ENCODE data around the gene MYO5C. TPM values are rescaled to one million over a fixed set of nuclear protein-coding genes. Genes with fewer than 3 reads are reported as not detected.

The MYO5C gene
- total RNA-seq, 1 donor from 2014 or later, result 80.0 TPM

DNA sequence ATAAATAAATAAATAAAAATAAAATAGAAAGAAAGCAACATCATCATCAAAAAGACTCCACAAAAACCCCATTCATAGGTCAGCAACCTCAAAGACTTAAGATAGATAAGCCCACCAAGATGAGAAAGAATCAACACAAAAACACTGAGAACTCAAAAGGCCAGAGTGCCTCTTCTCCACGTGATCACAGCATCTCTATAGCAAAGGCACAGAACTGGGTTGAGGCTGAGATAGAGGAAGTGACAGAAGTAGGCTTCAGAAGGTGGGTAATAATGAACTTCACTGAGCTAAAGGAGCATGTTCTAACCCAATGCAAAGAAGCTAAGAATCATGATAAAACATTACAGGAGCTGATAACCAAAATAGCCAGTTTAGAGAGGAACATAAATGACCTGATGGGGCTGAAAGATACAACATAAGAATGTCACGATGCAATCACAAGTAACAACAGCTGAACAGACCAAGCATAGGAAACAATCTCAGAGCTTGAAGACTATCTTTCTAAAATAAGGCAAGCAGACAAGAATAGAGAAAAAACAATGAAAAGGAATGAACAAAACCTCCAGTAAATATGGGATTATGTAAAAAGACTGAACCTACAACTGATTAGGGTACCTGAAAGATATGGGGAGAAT, 130.9 kb downstream of the MYO5C start:
- Histone ChIP-seq H3K4me3 (no peak overlapping the region), H3K9me3 (no peaks in the 10 kb centered on the region), H3K36me3 (no peaks in the 10 kb centered on the region), H3K27me3 (no peaks in the 10 kb centered on the region), H3K4me1 (no peaks in the 10 kb centered on the region), H3K27ac (no peak overlapping the region)
- ATAC-seq (no peak), DNase-seq (no peak)
- TF ChIP-seq, protein P1, sequence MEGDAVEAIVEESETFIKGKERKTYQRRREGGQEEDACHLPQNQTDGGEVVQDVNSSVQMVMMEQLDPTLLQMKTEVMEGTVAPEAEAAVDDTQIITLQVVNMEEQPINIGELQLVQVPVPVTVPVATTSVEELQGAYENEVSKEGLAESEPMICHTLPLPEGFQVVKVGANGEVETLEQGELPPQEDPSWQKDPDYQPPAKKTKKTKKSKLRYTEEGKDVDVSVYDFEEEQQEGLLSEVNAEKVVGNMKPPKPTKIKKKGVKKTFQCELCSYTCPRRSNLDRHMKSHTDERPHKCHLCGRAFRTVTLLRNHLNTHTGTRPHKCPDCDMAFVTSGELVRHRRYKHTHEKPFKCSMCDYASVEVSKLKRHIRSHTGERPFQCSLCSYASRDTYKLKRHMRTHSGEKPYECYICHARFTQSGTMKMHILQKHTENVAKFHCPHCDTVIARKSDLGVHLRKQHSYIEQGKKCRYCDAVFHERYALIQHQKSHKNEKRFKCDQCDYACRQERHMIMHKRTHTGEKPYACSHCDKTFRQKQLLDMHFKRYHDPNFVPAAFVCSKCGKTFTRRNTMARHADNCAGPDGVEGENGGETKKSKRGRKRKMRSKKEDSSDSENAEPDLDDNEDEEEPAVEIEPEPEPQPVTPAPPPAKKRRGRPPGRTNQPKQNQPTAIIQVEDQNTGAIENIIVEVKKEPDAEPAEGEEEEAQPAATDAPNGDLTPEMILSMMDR (IDR thresholded peaks at IDR 0.05), result no peak
- intact Hi-C loops (cut with DNase I), result no loop called here

DNA sequence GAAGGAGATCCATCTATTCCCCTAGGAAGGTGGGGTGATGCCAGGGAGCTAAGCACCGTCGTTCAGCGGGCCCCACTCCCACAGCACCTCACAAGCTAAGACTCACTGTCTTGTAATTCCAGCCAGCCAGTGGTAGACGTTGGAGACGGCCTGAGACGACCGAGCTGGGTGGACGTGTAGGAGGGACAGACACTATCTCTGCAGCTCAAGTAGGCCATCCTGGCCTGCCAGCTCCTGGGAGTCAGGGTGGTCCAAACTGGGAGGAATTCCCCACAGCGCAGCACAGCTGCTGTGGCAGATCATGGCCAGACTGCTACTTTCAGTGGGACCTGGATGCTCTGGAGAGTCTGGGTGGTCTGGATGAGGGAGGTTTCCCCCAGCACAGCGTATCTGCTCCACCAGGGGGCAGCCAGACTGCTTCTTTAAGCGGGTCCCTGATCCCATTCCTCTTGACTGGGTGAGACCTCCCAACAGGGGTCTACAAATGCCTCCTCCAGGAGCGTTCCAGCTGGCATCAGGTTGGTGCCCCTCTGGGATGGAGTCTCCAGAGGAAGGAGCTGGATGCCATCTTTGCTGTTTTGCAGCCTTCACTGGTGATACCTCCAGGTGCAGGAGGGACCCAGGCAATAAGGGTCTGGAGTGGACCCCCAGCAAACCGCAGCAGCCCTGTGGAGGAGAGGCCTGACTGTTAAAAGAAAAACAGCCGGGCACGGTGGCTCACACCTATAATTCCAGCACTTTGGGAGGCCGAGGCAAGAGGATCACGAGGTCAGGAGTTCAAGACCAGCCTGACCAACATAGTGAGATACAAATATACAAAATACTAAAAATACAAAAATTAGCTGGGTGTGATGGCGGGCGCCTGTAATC, 132.0 kb downstream of the MYO5C start:
- Histone ChIP-seq H3K4me1 (no peaks in the 10 kb centered on the region), H3K27me3 (no peaks in the 10 kb centered on the region), H3K4me3 (no peak overlapping the region), H3K36me3 (no peaks in the 10 kb centered on the region), H3K9me3 (no peaks in the 10 kb centered on the region), H3K27ac (no peak overlapping the region)
- ATAC-seq (peak; percentile 22), DNase-seq (no peak)
- TF ChIP-seq, protein P1 (IDR thresholded peaks at IDR 0.05), result peak; percentile 7
- intact Hi-C loops (cut with DNase I), result no loop called here

DNA sequence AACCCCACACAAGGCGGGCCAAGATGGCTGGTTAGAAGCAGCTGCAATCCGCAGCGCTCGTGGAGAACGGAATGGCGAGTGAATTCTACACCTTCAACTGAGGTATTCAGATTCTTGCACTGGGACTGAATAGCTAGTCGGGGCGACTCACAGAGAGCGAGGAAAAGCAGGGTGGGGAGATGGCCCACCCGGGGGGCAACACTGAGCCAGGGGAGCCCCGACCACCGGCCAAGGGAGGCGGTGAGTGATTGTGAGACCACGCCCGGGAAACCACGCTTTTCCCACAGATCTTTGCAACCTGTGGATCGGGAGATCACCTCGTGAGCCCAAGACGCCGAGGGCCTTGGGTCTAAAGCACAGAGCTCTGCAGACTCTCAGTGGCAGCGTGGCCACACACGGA, 132.7 kb downstream of the MYO5C start:
- H3K27ac ChIP-seq, result no peak overlapping the region
- DNase-seq, result no peak
- TF ChIP-seq, protein P1 (IDR thresholded peaks at IDR 0.05), result no peak
- intact Hi-C loops (cut with DNase I), result no loop called here
- no peak for ATAC-seq
- no peaks in the 10 kb centered on the region for H3K27me3 ChIP-seq
- H3K9me3 ChIP-seq, result no peaks in the 10 kb centered on the region
- no peaks in the 10 kb centered on the region for H3K4me1 ChIP-seq
- H3K4me3 ChIP-seq, result no peak overlapping the region
- no peaks in the 10 kb centered on the region for H3K36me3 ChIP-seq

DNA sequence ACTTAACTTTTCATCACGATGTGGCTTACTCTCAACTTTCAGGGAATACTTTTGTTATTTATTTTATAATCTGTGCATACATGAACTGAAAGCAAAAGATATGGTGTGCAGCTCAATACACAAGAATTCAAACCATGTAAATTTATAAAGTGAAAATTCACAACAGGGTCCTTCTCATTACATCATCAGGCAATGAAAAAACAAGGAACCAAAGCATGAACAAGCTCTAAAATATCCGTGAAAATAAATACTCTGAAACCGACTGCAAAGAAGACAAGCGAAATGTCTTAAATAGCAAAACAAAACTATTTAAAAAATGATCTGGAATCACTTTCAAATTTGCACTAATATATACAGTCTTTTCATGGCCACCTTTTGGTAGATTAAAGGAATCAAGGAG, 133.3 kb downstream of the MYO5C start:
- Histone ChIP-seq H3K36me3 (no peaks in the 10 kb centered on the region), H3K27me3 (no peaks in the 10 kb centered on the region), H3K9me3 (no peaks in the 10 kb centered on the region), H3K4me1 (no peaks in the 10 kb centered on the region), H3K27ac (no peak overlapping the region), H3K4me3 (no peak overlapping the region)
- ATAC-seq (no peak), DNase-seq (no peak)
- TF ChIP-seq, protein P1 (IDR thresholded peaks at IDR 0.05), result no peak
- intact Hi-C loops (cut with DNase I), result no loop called here

DNA sequence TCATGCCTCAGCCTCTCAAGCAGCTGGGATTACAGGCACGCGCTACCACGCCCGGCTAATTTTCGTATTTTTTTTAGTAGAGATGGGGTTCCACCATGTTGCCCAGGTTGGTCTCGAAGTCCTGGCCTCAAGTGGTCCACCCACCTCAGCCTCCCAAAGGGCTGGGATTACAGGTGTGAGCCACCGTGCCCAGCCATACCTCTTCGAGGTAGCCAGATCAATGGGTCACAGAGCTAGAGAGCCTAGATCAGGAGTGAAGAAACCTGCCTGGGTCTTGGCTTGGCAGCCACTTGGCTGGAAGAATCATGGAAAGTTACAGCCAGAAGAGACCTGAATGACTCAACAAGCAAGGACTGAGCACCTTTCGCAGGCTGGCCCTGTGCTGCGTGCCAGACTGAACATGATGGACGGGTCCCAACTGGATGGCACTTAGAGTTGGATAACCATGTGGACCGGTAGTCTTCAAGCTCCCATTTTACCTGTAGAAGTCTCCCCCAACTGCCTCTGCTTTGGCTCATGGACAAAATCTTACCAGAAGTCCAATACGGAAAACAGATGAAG, 134.1 kb downstream of the MYO5C start:
- no peak for ATAC-seq

More for the DNA sequence above, 134.1 kb downstream of the MYO5C start:
- H3K27ac ChIP-seq, result no peak overlapping the region
- H3K9me3 ChIP-seq, result no peaks in the 10 kb centered on the region
- H3K4me3 ChIP-seq, result no peak overlapping the region
- intact Hi-C loops (cut with DNase I), result no loop called here
- TF ChIP-seq, protein P1 (IDR thresholded peaks at IDR 0.05), result no peak
- H3K36me3 ChIP-seq, result no peaks in the 10 kb centered on the region
- no peaks in the 10 kb centered on the region for H3K27me3 ChIP-seq
- no peaks in the 10 kb centered on the region for H3K4me1 ChIP-seq
- no peak for DNase-seq

All from upper lobe of right lung (tissue), 1 donor.